Measurements from ENCODE around the gene NCKAP5.

Gene NCKAP5

GRCh38 chr2:132776287-132776686 lies 792.0 kb downstream of the NCKAP5 start:
- ChIA-PET CTCF (interaction anchor here (1.1 kb wide), 1 partner anchor 18 kb away, joined by 4 read pairs; no protein-coding TSS in a partner anchor), POLR2A (no interaction called here)
- no peak for TF ChIP-seq CTCF (IDR thresholded peaks at IDR 0.05; ENCODE audit: control extremely low read depth, extremely low read depth, low read depth, missing control alignments)
- DNase-seq (ENCODE audit: extremely low spot score) = no peak

- no peak for TF ChIP-seq CTCF (IDR thresholded peaks at IDR 0.05; ENCODE audit: control extremely low read depth, extremely low read depth, low read depth, missing control alignments)
- DNase-seq (ENCODE audit: extremely low spot score) = no peak
- ChIA-PET POLR2A (no interaction called here), CTCF (interaction anchor here (1.4 to 1.5 kb wide), 2 partner anchors 10 to 24 kb away, joined by 3 to 4 read pairs; no protein-coding TSS in a partner anchor)
Observed at GRCh38 chr2:132774189-132774588, 794.1 kb downstream of the NCKAP5 start.

GRCh38 chr2:132773331-132773730 lies 794.9 kb downstream of the NCKAP5 start:
- no peak for TF ChIP-seq CTCF (IDR thresholded peaks at IDR 0.05; ENCODE audit: control extremely low read depth, extremely low read depth, low read depth, missing control alignments)
- no peak for DNase-seq (ENCODE audit: extremely low spot score)
- POLR2A ChIA-PET = no interaction called here
- CTCF ChIA-PET = interaction anchor here (1.2 kb wide), 1 partner anchor 11 kb away, joined by 3 read pairs; no protein-coding TSS in a partner anchor

- TF ChIP-seq CTCF (IDR thresholded peaks at IDR 0.05; ENCODE audit: control extremely low read depth, extremely low read depth, low read depth, missing control alignments) = no peak
- no peak for DNase-seq (ENCODE audit: extremely low spot score)
- POLR2A ChIA-PET = no interaction called here
- CTCF ChIA-PET = interaction anchor here (0.7 to 1.2 kb wide), 3 partner anchors 12 to 24 kb away, joined by 3 read pairs; no protein-coding TSS in a partner anchor
Observed at GRCh38 chr2:132772340-132772739, 795.9 kb downstream of the NCKAP5 start.

GRCh38 chr2:132766573-132766972 lies 801.7 kb downstream of the NCKAP5 start:
- POLR2A ChIA-PET = no interaction called here
- CTCF ChIA-PET = no interaction called here

GRCh38 chr2:132761437-132761836 lies 806.8 kb downstream of the NCKAP5 start:
- no peak for DNase-seq (ENCODE audit: extremely low spot score)
- no peak for TF ChIP-seq CTCF (IDR thresholded peaks at IDR 0.05; ENCODE audit: control extremely low read depth, extremely low read depth, low read depth, missing control alignments)
- POLR2A ChIA-PET = no interaction called here
- CTCF ChIA-PET = no interaction called here

More at GRCh38 chr2:132766573-132766972, 801.7 kb downstream of the NCKAP5 start:
- TF ChIP-seq CTCF (IDR thresholded peaks at IDR 0.05; ENCODE audit: control extremely low read depth, extremely low read depth, low read depth, missing control alignments) = no peak
- no peak for DNase-seq (ENCODE audit: extremely low spot score)

GRCh38 chr2:132760971-132761370 lies 807.3 kb downstream of the NCKAP5 start:
- no peak for TF ChIP-seq CTCF (IDR thresholded peaks at IDR 0.05; ENCODE audit: control extremely low read depth, extremely low read depth, low read depth, missing control alignments)
- no peak for DNase-seq (ENCODE audit: extremely low spot score)
- POLR2A ChIA-PET = no interaction called here
- CTCF ChIA-PET = no interaction called here
